ENCODE results near the gene TGFBR3. TPM values are rescaled to one million over a fixed set of nuclear protein-coding genes. Genes with fewer than 3 reads are reported as not detected.

Gene TGFBR3
- total RNA-seq, 4 donors from 2014 or later = 87.8 to 388 (median 212) TPM

DNA sequence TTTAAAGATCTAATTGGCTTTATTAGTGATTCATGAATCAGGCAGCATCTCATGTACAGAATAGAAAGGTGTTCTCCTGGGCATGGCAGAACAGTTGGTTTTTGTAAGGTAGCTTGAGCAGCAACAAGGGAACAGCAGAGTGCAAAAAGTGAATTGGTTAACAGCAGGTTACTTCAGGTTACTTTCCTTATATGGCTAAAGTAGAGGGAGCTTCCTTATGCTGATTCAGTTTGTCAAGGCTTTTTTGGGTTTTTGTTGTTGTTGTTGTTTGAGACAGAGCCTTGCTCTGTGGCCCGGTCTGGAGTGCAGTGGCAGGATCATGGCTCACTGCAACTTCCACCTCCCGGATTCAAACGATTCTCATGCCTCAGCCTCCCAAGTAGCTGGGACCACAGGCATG, 252.5 kb downstream of the TGFBR3 start:
- no peaks in the 10 kb centered on the region for H3K4me1 ChIP-seq
- H3K9me3 ChIP-seq = no peaks in the 10 kb centered on the region
- no peaks in the 10 kb centered on the region for H3K27me3 ChIP-seq
- intact Hi-C loops (cut with DNase I; ENCODE audit: low total_unique reads) = no loop called here
- no peak for DNase-seq
- no peak overlapping the region for H3K4me3 ChIP-seq
- TF ChIP-seq, protein P1, sequence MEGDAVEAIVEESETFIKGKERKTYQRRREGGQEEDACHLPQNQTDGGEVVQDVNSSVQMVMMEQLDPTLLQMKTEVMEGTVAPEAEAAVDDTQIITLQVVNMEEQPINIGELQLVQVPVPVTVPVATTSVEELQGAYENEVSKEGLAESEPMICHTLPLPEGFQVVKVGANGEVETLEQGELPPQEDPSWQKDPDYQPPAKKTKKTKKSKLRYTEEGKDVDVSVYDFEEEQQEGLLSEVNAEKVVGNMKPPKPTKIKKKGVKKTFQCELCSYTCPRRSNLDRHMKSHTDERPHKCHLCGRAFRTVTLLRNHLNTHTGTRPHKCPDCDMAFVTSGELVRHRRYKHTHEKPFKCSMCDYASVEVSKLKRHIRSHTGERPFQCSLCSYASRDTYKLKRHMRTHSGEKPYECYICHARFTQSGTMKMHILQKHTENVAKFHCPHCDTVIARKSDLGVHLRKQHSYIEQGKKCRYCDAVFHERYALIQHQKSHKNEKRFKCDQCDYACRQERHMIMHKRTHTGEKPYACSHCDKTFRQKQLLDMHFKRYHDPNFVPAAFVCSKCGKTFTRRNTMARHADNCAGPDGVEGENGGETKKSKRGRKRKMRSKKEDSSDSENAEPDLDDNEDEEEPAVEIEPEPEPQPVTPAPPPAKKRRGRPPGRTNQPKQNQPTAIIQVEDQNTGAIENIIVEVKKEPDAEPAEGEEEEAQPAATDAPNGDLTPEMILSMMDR (IDR thresholded peaks at IDR 0.05) = no peak
- TF ChIP-seq POLR2A (IDR thresholded peaks at IDR 0.05) = no peak
- no peaks in the 10 kb centered on the region for H3K36me3 ChIP-seq
- H3K27ac ChIP-seq = no peak overlapping the region

DNA sequence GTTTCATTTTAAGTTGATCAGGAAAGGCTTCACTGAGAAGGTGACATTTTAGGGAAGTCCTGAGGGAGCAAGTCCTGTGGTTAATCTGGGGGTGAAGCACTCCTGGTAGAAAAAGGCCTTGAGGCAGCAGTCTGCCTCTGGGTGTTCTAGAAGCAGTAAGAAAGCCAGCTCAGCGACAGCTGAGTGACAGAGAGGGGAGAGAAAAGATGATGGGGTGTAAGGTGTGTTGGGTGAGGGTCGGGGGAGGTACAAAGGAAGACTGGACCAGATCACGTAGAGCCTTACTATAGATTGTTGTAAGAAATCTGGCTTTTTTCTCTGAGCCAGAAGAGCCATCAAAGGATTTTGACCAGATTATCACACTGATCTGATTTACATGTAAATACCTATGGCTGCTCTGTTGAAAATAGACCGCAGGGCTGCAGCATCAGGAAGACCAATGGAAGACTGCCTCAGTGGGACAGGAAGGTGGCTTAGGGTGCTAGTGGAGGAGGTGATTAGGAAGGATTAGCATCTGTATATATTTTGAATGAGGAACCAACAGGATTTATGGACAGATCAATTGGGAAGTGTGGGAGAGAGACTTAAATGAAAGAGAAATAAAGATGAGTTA, 254.1 kb downstream of the TGFBR3 start:
- intact Hi-C loops (cut with DNase I; ENCODE audit: low total_unique reads) = no loop called here
- Histone ChIP-seq H3K9me3 (no peaks in the 10 kb centered on the region), H3K36me3 (no peaks in the 10 kb centered on the region), H3K27ac (no peak overlapping the region), H3K4me1 (no peaks in the 10 kb centered on the region), H3K27me3 (no peaks in the 10 kb centered on the region), H3K4me3 (no peak overlapping the region)
- DNase-seq = no peak
- TF ChIP-seq POLR2A (IDR thresholded peaks at IDR 0.05) = no peak
- TF ChIP-seq, protein P1 (IDR thresholded peaks at IDR 0.05) = no peak

DNA sequence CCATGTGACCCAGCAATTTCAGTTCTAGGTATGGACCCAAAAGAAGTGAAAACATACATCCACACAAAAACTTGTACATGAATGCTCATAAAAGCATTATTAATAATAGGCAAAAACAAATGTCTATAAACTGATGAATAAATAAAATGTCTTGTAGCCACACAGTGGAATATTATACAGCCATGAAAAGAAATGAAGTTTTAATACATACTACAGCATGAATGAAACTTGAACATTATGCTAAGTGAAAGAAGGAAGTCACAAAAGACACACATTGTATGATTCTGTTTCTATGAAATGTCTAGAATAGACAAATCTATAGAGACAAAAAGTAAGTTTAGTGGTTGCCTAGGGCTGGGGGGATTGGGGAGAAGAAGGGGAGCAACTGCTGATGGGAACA, 255.1 kb downstream of the TGFBR3 start:
- TF ChIP-seq, protein P1 (IDR thresholded peaks at IDR 0.05) = no peak
- no peak for TF ChIP-seq POLR2A (IDR thresholded peaks at IDR 0.05)
- H3K4me3 ChIP-seq = no peak overlapping the region
- no peaks in the 10 kb centered on the region for H3K36me3 ChIP-seq
- no peak overlapping the region for H3K27ac ChIP-seq
- DNase-seq = no peak
- H3K9me3 ChIP-seq = no peaks in the 10 kb centered on the region
- intact Hi-C loops (cut with DNase I; ENCODE audit: low total_unique reads) = no loop called here
- H3K4me1 ChIP-seq = no peaks in the 10 kb centered on the region
- no peaks in the 10 kb centered on the region for H3K27me3 ChIP-seq

Small RNA genes lying within 50 kb of the gene (small RNA-seq; reads per million reads assigned to genes)
- gene RN7SL653P = not detected

Other genes with a start within 250 kb of the TGFBR3 start
- under 1 TPM in 1 of 4 donors, not detected in 3; 0.14 TPM for gene BRDT, start 63.2 kb upstream of the TGFBR3 start, total RNA-seq
- gene EPHX4, start 143.8 kb upstream of the TGFBR3 start, total RNA-seq = 1 to 10 TPM in 2 of 4 donors, not detected in 2; 1.5 to 2.6 TPM
- not detected for gene SETSIP, start 189.3 kb upstream of the TGFBR3 start, total RNA-seq
- 10 to 100 TPM in 1 of 4 donors, 1 to 10 TPM in 3; 3.7 to 15.2 (median 4.5) TPM for gene BTBD8, start 194.2 kb upstream of the TGFBR3 start, total RNA-seq